Measurements from ENCODE around the gene REG1B. TPM values are rescaled to one million over a fixed set of nuclear protein-coding genes. Genes with fewer than 3 reads are reported as not detected.

REG1B gene
- total RNA-seq, 1 experiment from 2014 or later = not detected

GRCh38 chr2:79085382-79085781, 2.4 kb downstream of the REG1B start:
- Histone ChIP-seq H3K9me3 (ENCODE audit: control insufficient read depth, low read depth, low read length) (no peaks in the 10 kb centered on the region), H3K14ac (ENCODE audit: insufficient read depth, low read length) (no peak overlapping the region), H3K79me2 (ENCODE audit: insufficient read depth, low read length) (no peaks in the 10 kb centered on the region), H4K20me1 (ENCODE audit: control insufficient read depth, insufficient read depth, insufficient read length) (no peaks in the 10 kb centered on the region), H3K23me2 (ENCODE audit: insufficient read length, low read depth, low read length, poor library complexity, severe bottlenecking) (no peaks in the 10 kb centered on the region), H3K18ac (ENCODE audit: insufficient read length, low read depth, low read length) (no peak overlapping the region), H3K4me1 (ENCODE audit: insufficient read depth, low read length) (no peaks in the 10 kb centered on the region), H2AK5ac (ENCODE audit: insufficient read length, low read length) (no peak overlapping the region), H2AFZ (ENCODE audit: low read length) (no peak overlapping the region), H4K8ac (replicated peaks; ENCODE audit: insufficient read length, low read depth, low read length) (no peak overlapping the region), H3K4me2 (ENCODE audit: insufficient read depth, insufficient read length, low read length) (no peak overlapping the region), H3T11ph (ENCODE audit: low read length) (no peak overlapping the region), H3K23ac (ENCODE audit: insufficient read length, low read depth, low read length) (no peak overlapping the region), H4K5ac (ENCODE audit: insufficient read length, low read depth, low read length) (no peak overlapping the region), H3K56ac (ENCODE audit: insufficient read length, low read depth, low read length) (no peak overlapping the region), H4K91ac (ENCODE audit: insufficient read length, low read depth, low read length) (no peak overlapping the region), H2BK15ac (ENCODE audit: low read depth, low read length) (no peak overlapping the region), H3K79me1 (ENCODE audit: insufficient read depth, low read depth, low read length, poor library complexity, severe bottlenecking) (no peaks in the 10 kb centered on the region), H2BK120ac (ENCODE audit: low read depth, low read length, poor library complexity, severe bottlenecking) (no peak overlapping the region), H3K4ac (ENCODE audit: low read depth, low read length) (no peak overlapping the region), H3K9ac (ENCODE audit: extremely low read depth, insufficient read length, low read length) (no peak overlapping the region), H3K27me3 (ENCODE audit: insufficient read depth, low read length) (no peaks in the 10 kb centered on the region), H2BK5ac (ENCODE audit: insufficient read length, low read length) (no peak overlapping the region), H2BK12ac (ENCODE audit: insufficient read length, low read depth, low read length) (no peak overlapping the region), H2BK20ac (ENCODE audit: low read depth, low read length, poor library complexity, severe bottlenecking) (no peak overlapping the region), H3K27ac (ENCODE audit: insufficient read length, low read depth, low read length) (no peak overlapping the region)
- H3K27ac Mint-ChIP-seq = no peak overlapping the region
- DNase-seq = no peak
- WGBS (ENCODE audit: extremely low coverage, insufficient read length, low lambda C conversion rate) = no CpG with 5 or more reads among the region's 3 CpGs
- no peak for TF ChIP-seq CTCF (conservative IDR thresholded peaks at IDR 0.05)
- peaks cover 2% of the 10 kb centered on the region for H3K27me3 Mint-ChIP-seq (ENCODE audit: low read depth)
- H3K4me1 Mint-ChIP-seq = peaks cover 8% of the 10 kb centered on the region in 2 experiments
- H3K4me3 Mint-ChIP-seq = no peak overlapping the region
- peaks cover 3 to 4% of the 10 kb centered on the region in 2 experiments; a peak in 3 of 5 replicates for H3K9me3 Mint-ChIP-seq
- H3K36me3 Mint-ChIP-seq (ENCODE audit: insufficient read depth in 1 of 3, low read depth in 3 of 3) = no peaks in the 10 kb centered on the region; a peak in 1 of 7 replicates

Measured in H9 (cell line).